GM12874 (cell line): ENCODE data around the gene XXYLT1.

Experiments
- CTCF ChIP-seq: IDR thresholded peaks from 2 replicates; pipeline ENCODE4 v1.5.1; 2011; ENCODE audit warnings: low read depth, mild to moderate bottlenecking, control low read depth, low read length, moderate library complexity; ENCODE audit not compliant: insufficient read depth

Gene XXYLT1

DNA sequence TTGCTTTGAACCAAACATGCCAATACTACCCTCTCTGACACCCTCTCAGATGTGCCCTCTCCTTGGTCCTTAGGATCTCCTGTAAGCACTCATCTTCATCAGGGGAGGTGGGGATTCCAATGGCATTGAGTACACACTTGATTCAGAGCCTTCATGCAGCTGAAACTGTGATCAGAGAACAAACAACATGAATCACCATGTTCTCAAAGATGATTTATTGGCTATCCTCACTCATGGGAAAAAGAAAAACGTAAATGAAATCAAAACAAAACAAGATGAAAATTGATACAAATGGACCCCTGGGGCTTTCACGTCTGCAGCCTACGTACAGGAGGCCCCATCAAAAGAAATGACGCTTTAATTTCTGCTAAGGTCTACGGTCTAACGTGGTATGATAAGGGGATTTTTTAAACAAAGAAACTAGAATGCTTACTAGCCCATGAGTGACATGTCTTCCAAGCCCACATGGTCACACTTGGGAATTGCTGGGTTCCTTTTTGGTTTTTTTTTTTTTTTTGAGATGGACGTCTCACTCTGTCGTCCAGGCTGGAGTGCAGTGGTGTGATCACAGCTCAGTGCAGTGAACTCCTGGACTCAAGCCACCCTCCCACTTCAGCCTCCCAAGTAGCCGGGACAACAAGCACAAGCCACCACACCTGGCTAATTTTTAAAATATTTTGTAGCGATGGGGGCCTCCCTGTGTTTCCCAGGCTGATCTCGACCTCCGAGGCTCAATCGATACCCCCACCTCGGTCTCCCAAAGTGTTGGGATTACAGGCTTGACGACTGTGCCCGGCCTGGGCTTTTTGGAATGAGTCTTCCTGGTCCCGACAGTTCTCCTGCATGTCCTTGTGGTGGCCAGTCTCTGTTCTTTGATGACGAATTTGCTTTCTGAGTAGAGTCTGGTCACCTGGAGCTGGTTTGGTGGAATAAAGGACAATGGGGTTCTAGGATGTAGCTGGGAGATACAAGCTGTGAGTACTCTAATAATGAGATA, 202.6 kb downstream of the XXYLT1 start:
- no peak for TF ChIP-seq CTCF

DNA sequence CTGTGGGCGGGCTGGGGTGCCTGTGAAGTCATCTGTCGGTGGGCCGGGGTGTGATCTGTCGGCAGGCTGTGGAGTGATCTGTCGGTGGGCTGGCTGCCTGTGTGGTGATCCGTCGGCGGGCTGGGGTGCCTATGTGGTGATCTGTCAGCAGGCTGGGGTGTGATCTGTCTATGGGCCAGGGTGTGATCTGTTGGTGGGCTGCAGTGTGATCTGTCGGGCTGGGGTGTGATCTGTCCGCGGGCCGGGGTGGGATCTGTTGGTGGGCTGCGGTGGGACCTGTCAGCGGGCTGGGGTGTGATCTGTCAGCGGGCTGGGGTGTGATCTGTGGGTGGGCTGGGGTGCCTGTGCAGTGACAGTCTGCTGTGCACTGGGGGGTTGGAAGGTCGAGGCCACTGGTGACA, 204.5 kb downstream of the XXYLT1 start:
- no peak for TF ChIP-seq CTCF

GRCh38 chr3:195065864-195066185, 205.1 kb downstream of the XXYLT1 start:
- TF ChIP-seq CTCF, result no peak

DNA sequence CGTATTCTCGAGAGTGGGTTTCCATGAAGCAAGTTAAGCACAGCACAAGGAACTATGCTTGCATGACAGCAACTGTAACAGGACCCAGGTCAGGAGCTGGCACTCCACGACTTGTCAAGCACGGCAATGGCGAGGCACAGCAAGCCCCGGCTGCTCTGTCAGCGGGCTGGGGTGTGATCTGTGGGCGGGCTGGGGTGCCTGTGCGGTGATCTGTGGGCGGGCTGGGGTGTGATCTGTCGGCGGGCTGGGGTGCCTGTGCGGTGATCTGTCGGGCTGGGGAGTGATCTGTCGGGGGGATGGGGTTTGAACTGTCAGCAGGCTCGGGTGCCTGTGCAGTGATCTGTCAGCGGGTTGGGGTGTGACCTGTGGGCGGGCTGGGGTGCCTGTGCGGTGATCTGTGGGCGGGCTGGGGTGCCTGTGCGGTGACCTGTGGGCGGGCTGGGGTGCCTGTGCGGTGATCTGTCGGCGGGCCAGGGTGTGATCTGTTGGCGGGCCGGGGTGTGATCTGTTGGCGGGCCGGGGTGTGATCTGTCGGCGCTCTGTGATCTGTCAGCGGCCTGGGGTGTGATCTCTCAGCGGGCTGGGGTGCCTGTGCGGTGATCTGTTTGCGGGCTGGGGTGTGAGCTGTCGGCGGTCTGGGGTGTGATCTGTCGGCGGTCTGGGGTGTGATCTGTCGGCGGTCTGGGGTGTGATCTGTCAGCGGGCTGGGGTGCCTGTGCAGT, 205.7 kb downstream of the XXYLT1 start:
- no peak for TF ChIP-seq CTCF

GRCh38 chr3:195064300-195064931, 206.5 kb downstream of the XXYLT1 start:
- TF ChIP-seq CTCF, result no peak

GRCh38 chr3:195063581-195064193, 207.3 kb downstream of the XXYLT1 start:
- TF ChIP-seq CTCF, result no peak
